HUDEP-2 (cell line): Measurements from ENCODE around the gene VAT1L.
A peak's percentile ranks its signal among the peaks of the same experiment; 100 is the strongest.
"Not testable (repeated sequence)": the region's sequence is repeated elsewhere in the genome, so short reads cannot be mapped to it uniquely, and the experiment has no call there.

Experiments
- DNase-seq, 76 experiments: peaks; one replicate each; lab custom pipeline; 2025; ENCODE audit not compliant: unreplicated experiment in 76 of 76; lab: John Stamatoyannopoulos, UW

The VAT1L gene

DNA sequence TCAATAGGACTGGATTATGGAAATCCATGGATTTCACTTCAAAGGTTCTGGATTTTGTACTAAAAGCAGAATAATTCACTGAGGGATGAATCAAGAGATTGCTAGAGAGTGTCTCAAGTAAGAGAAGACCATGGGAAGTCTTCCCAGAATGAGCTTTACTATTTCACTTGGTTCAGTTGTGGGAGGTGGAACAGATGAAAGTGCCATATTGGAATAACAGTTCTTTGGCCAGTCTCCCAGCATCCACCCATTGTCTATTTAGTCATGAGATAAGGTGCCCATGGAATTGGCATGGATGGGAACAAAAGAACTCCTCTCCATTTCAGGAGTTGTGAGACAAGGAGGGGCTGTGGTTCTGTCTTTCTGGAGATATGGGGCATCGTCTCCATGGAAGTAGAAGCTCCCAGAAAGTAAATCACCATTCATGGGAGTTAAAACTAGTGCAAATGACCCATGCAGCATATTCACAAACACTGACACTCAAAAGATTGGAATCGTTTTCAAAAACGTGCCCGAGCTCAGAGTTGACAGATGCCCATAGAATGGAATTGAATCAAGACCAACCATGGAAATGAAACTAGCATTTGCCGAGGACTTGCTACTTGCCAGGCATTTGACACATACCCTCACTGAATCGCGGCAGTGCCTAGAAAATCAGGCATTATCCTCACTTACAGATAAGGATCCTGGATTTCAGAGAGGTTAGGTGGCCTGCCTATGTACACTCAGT, 197.8 kb downstream of the VAT1L start:
- no peak for DNase-seq

- DNase-seq = no peak
Measured at GRCh38 chr16:77987810-77988209, 199.4 kb downstream of the VAT1L start.

- no peak for DNase-seq
Measured at GRCh38 chr16:77989846-77990245, 201.5 kb downstream of the VAT1L start.

- no peak for DNase-seq
Measured at GRCh38 chr16:77991701-77992100, 203.3 kb downstream of the VAT1L start.

- not testable (repeated sequence) for DNase-seq
Measured at GRCh38 chr16:77992381-77992780, 204.0 kb downstream of the VAT1L start.

- no peak for DNase-seq
Measured at GRCh38 chr16:77993111-77993985, 205.0 kb downstream of the VAT1L start.

- no peak for DNase-seq
Measured at GRCh38 chr16:77995843-77996455, 207.6 kb downstream of the VAT1L start.

GRCh38 chr16:77998350-77999023, 210.1 kb downstream of the VAT1L start:
- no peak for DNase-seq

DNA sequence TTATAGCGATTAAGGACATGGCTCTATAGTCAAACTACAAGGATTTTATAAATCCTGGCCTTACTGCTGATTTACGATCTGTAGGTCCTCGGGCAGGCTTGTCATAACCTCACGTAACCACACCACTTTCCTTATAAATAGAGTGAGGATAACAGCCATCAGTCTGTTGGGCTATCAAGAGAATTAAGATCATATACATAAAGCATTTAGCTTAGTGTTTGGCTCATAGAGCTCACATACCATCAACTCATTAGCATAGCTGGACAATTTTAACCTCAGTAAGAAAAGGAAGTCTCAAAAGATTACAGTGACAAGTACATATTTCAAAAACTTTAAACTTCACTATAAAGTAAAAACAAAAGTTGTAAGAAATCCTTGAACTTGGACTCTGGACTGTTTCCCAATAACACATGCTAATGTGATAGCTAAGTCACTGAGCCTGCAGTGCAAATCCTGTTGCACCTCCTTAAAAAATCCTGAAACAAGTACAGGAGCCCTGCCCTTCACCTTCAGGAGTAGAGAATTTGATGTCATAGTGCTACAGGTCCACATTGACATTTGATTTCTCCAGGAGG, 213.2 kb downstream of the VAT1L start:
- DNase-seq = no peak

DNA sequence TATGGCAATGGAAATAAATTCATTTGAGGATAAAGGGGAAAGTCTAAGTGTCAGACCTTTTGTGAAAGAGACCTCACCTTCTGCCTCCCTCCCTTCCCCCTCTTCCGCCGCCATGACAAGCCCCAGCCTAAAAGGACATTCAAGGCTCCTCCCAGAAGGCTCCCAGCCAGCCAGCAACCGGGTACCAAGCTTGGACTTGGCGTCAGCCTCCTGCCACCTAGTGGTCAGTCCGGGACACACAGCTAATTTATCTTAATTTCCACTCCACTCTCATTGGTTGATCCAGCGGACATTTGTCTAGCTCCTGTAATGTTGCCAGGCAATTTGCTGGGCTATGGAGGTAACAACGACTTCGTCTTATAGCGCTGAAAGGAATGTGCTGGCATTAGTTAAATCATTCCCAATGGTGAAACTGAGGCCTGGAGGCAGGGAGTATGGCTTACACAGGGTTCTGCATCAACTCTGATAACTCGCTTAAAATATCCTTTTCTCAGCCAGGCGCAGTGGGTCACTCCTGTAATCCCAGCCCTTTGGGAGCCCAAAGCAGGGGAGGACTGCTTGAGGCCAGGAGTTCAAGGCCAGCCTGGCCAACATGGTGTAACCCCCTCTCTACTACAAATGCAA, 214.7 kb downstream of the VAT1L start:
- peak in 74 of 76 experiments; percentile 1 to 89 (median 74) for DNase-seq

DNA sequence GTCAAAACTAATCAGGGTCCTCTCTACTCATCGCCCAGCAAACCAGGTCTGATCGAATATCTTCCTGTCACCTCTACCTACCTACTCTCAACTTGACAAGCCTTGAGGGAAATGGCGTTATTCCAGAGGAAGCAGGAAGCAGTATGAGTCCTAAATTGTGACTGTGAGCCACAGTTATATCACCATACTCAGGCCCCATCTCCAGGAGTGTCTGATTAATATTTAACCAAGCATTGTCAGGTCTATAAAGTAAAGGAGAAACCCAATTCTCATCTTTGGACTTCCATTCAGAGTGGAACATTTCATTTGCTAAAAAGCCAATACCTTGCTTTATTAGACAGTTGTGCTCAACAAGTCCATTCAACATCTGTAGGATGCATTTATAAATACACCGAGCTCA, 216.2 kb downstream of the VAT1L start:
- no peak for DNase-seq

- DNase-seq = peak in 18 of 76 experiments; percentile 0 to 27 (median 6)
Measured at GRCh38 chr16:78005881-78006280, 217.5 kb downstream of the VAT1L start.

- DNase-seq = no peak
Measured at GRCh38 chr16:78007121-78007520, 218.8 kb downstream of the VAT1L start.

GRCh38 chr16:78022347-78023060, 234.1 kb downstream of the VAT1L start, which contains the start of gene CLEC3A:
Gene CLEC3A (plus strand): TSS chr16:78022548. CDS start chr16:78022627, 79 bp downstream.
- DNase-seq = no peak

DNA sequence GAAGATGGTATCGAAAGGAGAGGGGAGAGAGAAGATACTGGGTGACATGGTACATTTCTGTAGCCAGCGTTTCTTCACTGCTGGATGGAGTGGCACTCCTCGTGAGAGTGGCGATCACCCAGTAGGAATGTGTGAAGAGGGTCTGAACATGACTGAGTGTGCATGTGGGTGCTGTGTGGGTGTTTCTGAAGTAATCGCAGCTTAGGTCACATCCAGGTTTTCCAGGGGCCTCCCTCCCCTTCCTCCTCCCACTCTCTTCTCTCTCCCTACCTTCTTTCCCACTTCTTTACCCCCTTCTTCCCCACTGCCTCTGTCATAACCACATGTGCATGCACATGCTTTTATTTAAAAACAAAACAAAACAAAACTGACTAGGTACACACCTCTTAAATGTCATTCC, 235.8 kb downstream of the VAT1L start:
- DNase-seq = no peak

GRCh38 chr16:78025631-78026030, 237.3 kb downstream of the VAT1L start:
- no peak for DNase-seq

DNA sequence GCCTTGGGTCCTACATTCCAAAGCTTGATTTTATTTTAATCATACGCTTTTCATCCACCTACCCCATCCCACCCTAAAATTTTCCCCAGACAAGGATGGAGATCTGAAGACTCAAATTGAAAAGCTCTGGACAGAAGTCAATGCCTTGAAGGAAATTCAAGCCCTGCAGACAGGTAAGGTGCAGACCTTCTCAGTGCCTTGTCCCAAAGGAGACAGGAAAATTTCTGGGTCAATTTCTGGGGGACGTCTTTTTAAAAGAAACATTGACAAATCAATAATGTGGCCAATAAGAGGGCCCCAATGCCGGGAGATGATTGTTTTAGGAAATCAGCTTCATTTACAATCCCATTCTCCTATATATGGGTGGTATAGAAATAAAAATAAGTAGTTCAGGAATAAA, 239.7 kb downstream of the VAT1L start:
- DNase-seq = no peak
